Mucosa of rectum (tissue), 2 donors: ENCODE data around the gene OXLD1.

Experiments
- H3K27ac ChIP-seq, 2 donors: one replicate each; pipeline ENCODE4 v1.7.0; 2013; ENCODE audit warnings: inconsistent platforms in 2 of 2, low read depth in 2 of 2, low read length in 2 of 2
- H3K27me3 ChIP-seq, 2 donors: one replicate each; pipeline ENCODE4 v1.7.0; 2013; ENCODE audit warnings: low read length in 2 of 2; ENCODE audit not compliant: control insufficient read depth in 2 of 2, insufficient read depth in 2 of 2
- H3K36me3 ChIP-seq, 2 donors: one replicate each; pipeline ENCODE4 v1.7.0; 2013; ENCODE audit warnings: low read length in 2 of 2; ENCODE audit not compliant: control insufficient read depth in 2 of 2, insufficient read depth in 2 of 2
- H3K4me1 ChIP-seq, 2 donors: one replicate each; pipeline ENCODE4 v1.7.0; 2013; ENCODE audit warnings: low read length in 2 of 2, mild to moderate bottlenecking in 1 of 2; ENCODE audit not compliant: control insufficient read depth in 2 of 2, insufficient read depth in 2 of 2
- H3K4me3 ChIP-seq, 2 donors: one replicate each; pipeline ENCODE4 v1.7.0; 2013; ENCODE audit warnings: low read length in 2 of 2
- H3K9ac ChIP-seq, 2 donors: one replicate each; pipeline ENCODE4 v1.7.0; 2013; ENCODE audit warnings: low read length in 2 of 2, low read depth in 1 of 2, mild to moderate bottlenecking in 1 of 2
- H3K9me3 ChIP-seq, 2 donors: one replicate each; pipeline ENCODE4 v1.7.0; 2013; ENCODE audit warnings: low read length in 2 of 2; ENCODE audit not compliant: control insufficient read depth in 2 of 2
- donor health status: healthy.
- donor health status: Normal muscosa, but diverticular disease.

The OXLD1 gene

GRCh38 chr17:81700353-81701287, 34.2 kb upstream of the OXLD1 start:
- Histone ChIP-seq H3K9ac (no peak overlapping the region), H3K4me3 (no peak overlapping the region), H3K27ac (no peak overlapping the region), H3K9me3 (no peaks in the 10 kb centered on the region), H3K36me3 (peaks cover 44 to 49% of the 10 kb centered on the region in 2 donors), H3K4me1 (peaks cover 25 to 30% of the 10 kb centered on the region in 2 donors), H3K27me3 (no peaks in the 10 kb centered on the region)

DNA sequence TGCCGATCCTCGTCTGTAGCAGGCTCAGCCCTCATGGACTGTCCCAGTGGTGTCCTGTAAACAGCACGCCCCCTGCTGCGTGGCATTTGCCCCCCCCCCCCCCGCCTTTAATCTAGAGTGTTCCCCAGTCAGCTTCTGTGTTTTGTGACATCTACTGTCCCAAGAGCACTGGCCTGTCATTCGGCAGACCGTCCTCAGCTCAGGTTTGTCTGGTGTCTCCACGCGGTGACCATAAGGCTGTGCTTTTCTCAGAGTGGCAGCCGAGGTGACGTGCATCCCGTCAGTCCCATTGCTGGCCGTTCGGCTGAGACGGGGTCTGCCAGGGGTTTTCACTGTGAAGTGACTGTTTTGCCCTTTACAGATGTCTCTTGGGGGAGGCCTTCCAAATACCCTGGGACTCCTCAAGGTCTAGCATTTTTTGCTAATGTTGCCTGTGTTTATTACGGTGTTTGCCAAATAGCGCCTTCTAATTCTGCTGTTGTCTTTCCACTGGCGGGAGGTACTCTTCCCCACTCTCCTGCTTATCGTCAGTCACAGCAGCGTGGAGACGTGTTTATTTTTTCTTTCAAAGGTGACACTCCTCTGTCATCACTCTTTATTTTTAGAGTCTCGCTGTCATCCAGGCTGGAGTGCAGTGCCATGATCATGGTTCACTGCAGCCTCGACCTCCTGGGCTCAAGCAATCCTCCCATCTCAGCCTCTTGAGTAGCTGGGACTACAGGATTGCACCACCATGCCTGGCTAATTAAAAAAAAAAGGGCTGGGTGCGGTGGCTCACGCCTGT, 31.0 kb upstream of the OXLD1 start:
- no peaks in the 10 kb centered on the region for H3K27me3 ChIP-seq
- H3K4me1 ChIP-seq, result peaks cover 13 to 16% of the 10 kb centered on the region in 2 donors
- H3K36me3 ChIP-seq, result peaks cover 67 to 68% of the 10 kb centered on the region in 2 donors
- no peak overlapping the region for H3K27ac ChIP-seq
- no peak overlapping the region for H3K4me3 ChIP-seq
- H3K9me3 ChIP-seq, result no peaks in the 10 kb centered on the region
- H3K9ac ChIP-seq, result no peak overlapping the region

DNA sequence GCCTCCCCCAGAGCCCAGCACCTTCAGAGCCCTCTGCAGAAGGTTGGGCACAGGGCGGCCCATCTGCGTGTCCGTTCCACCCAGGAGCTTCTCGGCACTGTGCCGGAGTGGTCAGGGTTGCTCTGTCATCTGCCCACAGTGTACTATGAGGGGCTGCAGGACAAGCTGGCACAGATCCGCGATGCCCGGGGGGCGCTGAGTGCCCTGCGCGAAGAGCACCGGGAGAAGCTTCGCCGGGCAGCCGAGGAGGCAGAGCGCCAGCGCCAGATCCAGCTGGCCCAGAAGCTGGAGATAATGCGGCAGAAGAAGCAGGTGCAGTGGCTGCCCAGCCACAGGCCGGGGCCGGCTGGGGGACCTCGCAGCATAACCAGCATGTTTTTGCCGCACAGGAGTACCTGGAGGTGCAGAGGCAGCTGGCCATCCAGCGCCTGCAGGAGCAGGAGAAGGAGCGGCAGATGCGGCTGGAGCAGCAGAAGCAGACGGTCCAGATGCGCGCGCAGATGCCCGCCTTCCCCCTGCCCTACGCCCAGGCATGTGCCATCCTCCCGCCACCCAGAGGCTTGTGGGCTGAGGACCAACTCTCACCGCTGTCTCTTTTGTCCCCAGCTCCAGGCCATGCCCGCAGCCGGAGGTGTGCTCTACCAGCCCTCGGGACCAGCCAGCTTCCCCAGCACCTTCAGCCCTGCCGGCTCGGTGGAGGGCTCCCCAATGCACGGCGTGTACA, 30.0 kb upstream of the OXLD1 start:
- Histone ChIP-seq H3K27me3 (no peaks in the 10 kb centered on the region), H3K9ac (no peak overlapping the region), H3K9me3 (no peaks in the 10 kb centered on the region), H3K4me1 (peaks cover 3 to 7% of the 10 kb centered on the region in 2 donors), H3K4me3 (no peak overlapping the region), H3K27ac (no peak overlapping the region), H3K36me3 (peaks cover 73 to 75% of the 10 kb centered on the region in 2 donors)

DNA sequence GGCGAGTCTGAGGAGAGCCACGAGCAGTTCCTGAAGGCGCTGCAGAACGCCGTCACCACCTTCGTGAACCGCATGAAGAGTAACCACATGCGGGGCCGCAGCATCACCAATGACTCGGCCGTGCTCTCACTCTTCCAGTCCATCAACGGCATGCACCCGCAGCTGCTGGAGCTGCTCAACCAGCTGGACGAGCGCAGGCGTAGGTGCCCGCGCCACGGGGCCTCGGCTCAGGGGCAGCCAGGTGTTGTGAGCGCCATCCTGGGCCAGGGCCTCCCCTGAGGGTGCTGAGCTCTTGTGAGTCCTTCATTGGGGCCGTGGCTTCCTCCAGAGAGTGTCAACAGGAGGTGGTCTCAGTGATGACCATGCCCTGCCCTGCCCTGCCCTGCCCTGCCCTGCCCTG, 29.4 kb upstream of the OXLD1 start:
- H3K27me3 ChIP-seq, result no peaks in the 10 kb centered on the region
- H3K36me3 ChIP-seq, result peaks cover 73 to 77% of the 10 kb centered on the region in 2 donors
- H3K9ac ChIP-seq, result no peak overlapping the region
- no peaks in the 10 kb centered on the region for H3K9me3 ChIP-seq
- no peak overlapping the region for H3K4me3 ChIP-seq
- no peak overlapping the region for H3K27ac ChIP-seq
- H3K4me1 ChIP-seq, result peaks cover 0 to 1% of the 10 kb centered on the region in 2 donors

DNA sequence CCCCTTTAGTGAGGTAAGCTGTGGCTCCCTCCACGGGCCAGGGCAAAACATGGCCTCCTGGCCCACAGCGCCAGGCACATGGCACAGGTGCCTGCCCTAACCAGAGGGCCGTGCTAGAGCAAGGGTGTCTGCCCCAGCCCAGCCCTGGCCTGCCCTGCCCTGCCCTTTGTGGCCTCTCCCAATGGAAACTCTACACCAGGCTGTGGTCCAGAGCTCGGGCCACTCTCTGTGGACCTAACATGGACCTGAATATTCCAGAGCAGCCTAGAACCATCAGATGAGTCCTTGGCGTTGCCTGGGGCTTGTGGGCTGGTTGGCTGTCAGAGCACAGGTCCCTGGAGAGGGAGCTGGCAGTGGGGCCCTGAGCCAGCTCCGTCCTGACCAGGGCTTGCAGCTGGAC, 28.8 kb upstream of the OXLD1 start:
- H3K9ac ChIP-seq, result no peak overlapping the region
- no peaks in the 10 kb centered on the region for H3K4me1 ChIP-seq
- no peak overlapping the region for H3K4me3 ChIP-seq
- no peaks in the 10 kb centered on the region for H3K9me3 ChIP-seq
- H3K36me3 ChIP-seq, result peaks cover 73 to 79% of the 10 kb centered on the region in 2 donors
- no peaks in the 10 kb centered on the region for H3K27me3 ChIP-seq
- H3K27ac ChIP-seq, result no peak overlapping the region

- H3K9me3 ChIP-seq, result no peaks in the 10 kb centered on the region
- no peaks in the 10 kb centered on the region for H3K27me3 ChIP-seq
- no peak overlapping the region for H3K27ac ChIP-seq
- no peak overlapping the region for H3K9ac ChIP-seq
- no peaks in the 10 kb centered on the region for H3K4me1 ChIP-seq
- no peak overlapping the region for H3K4me3 ChIP-seq
- peaks cover 74 to 83% of the 10 kb centered on the region in 2 donors for H3K36me3 ChIP-seq
These were observed 28.4 kb upstream of the OXLD1 start for GRCh38 chr17:81694810-81695209.

- H3K27ac ChIP-seq, result no peak overlapping the region
- no peaks in the 10 kb centered on the region for H3K27me3 ChIP-seq
- no peak overlapping the region for H3K9ac ChIP-seq
- H3K4me1 ChIP-seq, result no peaks in the 10 kb centered on the region
- no peak overlapping the region for H3K4me3 ChIP-seq
- no peaks in the 10 kb centered on the region for H3K9me3 ChIP-seq
- H3K36me3 ChIP-seq, result peaks cover 81 to 85% of the 10 kb centered on the region in 2 donors
These were observed 27.3 kb upstream of the OXLD1 start for GRCh38 chr17:81693509-81694210.

- Histone ChIP-seq H3K4me3 (no peak overlapping the region), H3K9me3 (no peaks in the 10 kb centered on the region), H3K27ac (no peak overlapping the region), H3K36me3 (peaks cover 81 to 89% of the 10 kb centered on the region in 2 donors), H3K27me3 (no peaks in the 10 kb centered on the region), H3K9ac (no peak overlapping the region), H3K4me1 (no peaks in the 10 kb centered on the region)
These were observed 25.2 kb upstream of the OXLD1 start for GRCh38 chr17:81691608-81692007.

GRCh38 chr17:81691196-81691595, 24.8 kb upstream of the OXLD1 start:
- Histone ChIP-seq H3K27me3 (no peaks in the 10 kb centered on the region), H3K4me3 (no peak overlapping the region), H3K27ac (no peak overlapping the region), H3K9ac (no peak overlapping the region), H3K36me3 (peaks cover 82 to 89% of the 10 kb centered on the region in 2 donors), H3K9me3 (no peaks in the 10 kb centered on the region), H3K4me1 (no peaks in the 10 kb centered on the region)
